GM21737 (cell line): ENCODE results near the gene AUTS2.

Source experiments
- ATAC-seq: cut with Tn5 transposase; IDR thresholded peaks from one replicate; pipeline ENCODE4 v1.9.1; 2021; ENCODE audit warnings: mild to moderate bottlenecking, moderate library complexity; ENCODE audit not compliant: unreplicated experiment

AUTS2 gene

DNA sequence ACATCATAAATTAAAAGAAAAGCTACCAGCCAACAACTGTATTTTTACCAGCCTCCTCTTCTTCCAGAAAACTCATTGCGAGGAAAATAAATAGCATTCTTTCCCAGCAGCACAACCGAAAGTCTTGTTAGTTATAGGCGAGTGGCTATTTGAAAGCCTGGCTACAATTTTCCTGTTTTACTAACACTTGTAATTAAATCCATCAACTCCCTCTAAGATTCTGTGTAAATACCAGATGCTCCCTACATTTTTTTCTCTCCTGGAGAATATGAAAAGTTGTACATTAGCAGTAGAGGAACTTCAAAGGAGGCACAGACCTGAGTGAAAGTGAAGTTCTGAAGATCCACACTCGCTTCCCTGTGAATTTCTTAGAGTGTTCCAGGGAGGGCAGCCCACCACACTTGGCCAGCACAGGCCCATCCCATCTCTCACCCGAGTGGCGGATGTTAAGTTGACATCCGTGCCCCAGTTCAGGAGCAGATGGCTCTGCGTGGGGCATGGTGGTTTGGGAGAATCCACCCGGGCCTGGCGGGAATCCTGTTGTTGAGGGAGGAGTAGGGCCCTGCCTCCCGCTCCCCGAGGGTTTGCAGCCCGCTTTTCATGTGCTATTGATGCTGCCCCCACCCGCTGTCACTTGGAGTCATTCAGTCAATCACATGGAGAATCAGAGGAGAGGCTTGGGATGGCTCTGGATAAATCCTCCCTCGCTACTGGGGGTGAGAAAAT is 1082.6 kb downstream of the AUTS2 start:
- no peak for ATAC-seq

DNA sequence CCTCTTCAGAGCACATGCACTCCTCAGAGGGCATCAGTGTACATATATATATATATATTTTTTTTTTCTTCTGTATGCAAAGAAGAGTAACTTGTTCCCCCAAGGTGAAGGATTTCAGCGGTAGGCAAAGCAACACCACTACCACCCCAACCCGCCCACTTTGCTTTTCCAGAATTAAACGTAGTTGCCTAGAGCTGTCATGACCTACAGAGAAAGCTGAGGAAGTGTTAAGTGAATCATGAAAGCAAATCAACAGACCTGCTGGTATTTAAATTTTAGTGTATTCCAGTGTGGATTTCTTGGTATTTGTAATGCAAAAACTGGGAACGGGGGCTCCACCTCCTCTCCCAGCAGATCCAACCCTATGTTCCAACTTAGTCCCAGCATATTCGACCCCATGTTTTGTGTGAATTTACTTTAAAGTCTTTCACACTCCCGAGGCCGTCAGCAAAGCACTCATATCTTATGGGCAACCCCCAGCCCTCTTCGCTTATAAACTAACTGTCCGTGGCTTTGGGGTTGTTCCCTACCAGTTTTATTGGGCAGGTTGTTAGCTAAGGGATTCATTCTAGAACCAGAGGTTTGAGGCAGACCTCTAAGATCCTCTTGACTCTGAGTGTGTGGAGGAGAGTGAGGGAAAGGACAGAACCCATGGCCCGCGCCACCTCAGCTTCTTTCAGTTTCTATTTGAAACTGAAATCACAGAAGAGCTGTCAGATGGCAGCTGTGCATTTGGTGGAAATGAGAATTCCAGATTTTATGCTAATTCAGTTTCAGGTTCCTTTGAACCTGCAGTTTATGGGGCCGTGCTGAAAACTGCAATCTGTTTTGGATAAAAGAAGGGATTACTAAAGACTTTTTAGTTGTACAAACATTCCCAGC is 1083.4 kb downstream of the AUTS2 start:
- ATAC-seq, result no peak

DNA sequence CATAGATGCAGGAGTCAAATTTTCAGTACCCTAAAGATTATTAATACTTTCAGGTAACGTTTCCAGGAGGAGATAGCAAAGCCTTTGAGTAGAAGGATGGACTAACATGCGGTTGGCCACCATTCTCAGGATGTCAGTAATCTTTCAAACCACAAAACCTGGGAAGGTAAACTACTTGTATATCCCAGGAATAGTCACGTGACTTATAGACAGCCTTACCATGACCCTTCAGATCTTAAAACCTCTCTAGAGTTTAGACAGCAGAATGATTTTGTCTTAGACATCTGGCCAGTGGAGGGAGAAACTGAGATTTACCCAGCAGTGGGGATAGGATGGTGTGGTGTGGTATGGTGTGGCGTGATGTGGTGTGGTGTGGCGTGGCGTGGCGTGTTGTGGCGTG is 1085.9 kb downstream of the AUTS2 start:
- no peak for ATAC-seq

DNA sequence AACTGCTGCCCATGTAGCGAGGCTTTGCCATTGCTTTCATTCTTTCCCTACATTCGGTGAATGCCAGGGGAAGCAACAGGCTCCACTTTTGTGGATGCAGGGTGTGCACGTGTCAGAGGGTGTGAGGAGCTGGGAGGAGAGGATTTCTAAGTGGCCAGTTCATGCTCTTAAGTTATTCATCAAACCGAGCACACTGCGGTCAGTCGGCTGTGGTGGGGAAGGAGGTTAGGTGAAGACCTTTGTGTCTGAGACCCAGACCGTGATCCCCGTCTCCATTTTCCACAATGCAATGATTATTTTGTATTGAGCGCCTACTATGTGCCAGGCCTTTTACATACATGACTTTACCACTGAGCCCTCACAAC is 1095.0 kb downstream of the AUTS2 start:
- ATAC-seq, result no peak

DNA sequence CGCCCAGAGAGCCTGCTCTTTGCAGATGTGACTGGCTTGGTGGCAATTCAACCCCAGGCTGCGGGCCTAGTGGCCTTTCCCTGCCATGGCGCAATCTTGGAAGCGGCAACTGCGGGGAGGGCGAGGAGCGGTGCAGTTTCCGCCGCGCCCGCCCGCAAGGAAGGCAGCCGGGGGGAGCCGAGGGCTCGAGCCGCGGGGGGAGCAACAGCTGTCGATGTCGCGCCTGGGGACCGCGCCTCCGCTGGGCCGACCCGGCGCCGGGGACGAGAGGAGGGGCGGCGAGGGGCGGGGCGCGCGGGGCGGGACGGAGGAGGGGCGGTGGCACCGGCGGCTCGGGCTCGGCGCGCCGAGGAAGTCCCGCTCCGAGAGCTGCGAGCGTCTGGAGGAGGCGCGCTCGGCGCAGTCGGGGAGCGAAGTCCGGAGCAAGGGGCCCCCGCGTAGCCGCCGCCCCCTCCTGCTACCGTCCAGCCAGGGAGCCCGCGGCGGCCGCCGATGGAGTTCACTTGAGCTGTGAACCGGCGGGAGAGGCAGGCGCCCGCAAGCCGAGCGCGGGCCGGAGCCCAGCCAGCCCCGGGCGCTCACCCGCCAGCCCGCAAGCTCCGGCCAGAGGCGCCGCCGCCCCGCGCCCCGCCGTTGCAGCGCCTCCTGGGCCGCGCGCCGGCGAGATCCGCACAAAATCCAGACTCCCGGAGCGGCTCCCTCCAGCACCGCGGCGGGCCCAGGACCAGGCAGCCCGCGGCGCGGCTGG is 1095.6 kb downstream of the AUTS2 start:
- ATAC-seq, result no peak

DNA sequence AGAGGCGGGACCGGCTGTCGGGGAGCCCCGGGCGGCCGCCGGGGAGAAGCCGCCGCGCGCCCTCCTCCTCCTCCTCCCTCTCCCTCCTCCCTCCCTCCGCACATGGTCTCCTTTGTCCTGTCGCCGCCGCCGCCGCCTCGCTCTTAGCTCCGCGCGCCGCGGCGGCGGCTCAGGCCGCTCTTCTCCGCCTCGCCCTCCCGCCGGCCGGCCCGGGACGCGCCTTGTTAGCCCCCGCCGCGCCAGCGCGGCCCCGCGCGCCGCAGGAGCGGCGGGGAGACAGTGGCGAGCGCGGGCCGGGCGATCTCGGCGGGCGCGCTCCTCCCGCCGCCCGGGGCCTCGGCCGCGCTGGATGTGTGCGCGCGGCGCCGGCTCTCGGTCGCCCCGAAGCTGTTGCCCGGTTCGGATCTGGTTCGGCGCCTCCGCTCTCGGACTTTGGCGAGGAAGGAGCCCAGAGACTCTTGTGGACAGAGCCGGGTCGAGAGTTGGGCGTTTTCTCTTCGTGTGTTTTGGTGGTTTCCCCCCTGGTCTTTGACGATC is 1096.2 kb downstream of the AUTS2 start:
- no peak for ATAC-seq

DNA sequence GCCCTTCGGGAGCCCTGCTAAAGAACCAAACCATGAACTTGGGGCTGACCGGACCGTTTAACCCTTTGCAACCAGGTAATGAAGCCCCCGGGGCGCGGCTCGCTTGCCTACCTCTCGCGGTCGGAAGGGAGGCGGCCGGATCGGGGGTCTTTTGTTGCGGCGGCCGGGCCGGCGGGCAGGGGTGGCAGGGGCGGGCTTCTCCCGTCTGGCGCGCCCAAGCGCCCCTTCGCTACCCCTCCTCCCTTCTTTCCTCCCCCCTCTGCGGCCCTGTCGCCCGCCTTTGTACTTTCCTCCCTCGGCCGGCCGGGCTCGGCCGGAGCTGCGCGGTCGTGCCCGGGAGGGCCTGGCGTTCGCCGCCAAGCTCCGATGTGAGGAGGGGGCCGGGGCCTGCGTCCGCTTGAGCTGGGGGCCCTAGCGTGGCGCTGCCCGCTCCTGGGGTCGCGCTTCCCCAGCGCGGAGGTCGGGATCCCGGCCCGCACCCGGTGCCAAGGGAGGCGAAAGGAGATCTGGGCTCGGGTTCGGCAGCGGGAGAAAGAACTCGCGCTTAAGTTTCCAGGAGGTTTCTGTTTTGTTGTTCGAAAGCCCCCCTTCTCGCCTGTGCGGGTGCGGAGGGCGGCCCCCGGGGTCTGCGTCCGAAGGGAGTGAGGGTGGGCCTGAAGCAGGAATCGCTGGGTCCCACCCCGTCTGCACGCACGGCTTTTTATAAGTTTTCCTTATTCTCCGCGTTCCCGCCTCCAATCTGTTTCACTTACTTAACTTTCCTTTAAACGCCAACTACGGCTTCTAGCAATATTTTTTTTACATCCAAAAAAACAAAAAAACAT is 1096.9 kb downstream of the AUTS2 start:
- ATAC-seq, result no peak

DNA sequence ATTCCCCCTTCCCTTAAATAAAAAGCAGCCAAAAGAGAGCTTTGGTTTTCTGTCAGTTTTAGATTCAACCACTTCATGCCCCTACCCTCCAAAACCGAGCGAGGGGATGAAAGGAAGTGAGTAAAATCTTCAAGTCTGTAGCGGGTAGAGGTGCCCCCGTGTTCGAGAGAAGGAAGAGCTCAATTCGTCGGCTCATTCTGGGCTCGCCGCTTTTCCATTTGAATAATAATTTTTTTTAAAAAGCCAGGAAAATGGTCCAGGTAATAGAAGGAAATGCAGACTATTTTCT is 1097.5 kb downstream of the AUTS2 start:
- ATAC-seq, result no peak

DNA sequence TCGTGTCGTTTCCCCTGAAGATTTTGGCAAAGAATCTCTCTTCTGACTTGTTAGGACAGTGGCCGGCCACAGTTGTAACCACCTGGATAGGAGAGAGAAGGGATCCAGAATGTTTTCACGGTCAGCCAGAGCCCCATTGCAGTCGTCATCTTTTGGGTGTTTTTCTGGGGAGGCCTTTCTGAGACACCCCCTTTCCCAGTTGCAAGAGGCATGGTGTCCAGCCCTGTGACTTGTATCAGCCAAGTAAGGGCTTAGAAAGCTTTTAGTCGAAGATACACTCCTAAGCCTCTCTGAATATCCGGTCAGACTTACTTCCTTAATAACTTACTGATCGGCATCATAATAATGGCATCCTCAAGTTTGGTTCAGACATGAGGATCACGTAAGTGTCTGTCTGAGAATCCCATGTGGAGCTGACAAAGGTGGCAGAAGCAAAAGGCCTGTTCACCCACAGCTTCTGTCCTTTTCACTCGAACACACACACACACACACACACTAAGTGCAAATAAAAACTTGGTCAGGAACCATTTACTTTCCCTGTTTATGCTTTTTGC is 1098.0 kb downstream of the AUTS2 start:
- no peak for ATAC-seq

DNA sequence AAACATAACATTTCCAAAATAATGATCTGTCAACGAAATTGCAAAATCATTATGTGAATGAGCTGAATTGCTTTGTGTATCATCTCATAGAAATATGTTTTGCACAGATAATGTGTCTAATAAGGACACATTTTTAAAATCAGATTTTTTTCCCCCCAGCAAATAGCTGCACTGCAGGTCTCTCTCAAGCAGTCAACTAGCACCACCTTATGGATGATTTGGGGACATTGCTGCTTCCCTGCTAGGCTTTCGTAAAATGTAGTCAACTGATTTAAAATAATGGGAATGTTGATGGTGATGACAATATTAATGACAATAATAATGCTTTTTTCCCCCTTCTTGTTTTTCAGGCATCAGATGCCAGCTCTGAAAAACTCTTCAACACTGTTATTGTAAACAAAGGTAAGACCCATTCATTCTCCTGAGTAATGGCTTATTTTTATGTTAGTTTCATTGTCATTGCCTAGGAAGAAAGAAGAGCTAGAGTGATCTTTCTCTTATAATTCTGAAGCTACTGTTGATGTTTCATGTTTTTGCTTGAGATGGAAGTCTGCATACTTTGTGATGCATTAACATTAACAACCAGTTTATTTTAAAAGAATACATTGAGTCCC is 1100.1 kb downstream of the AUTS2 start:
- ATAC-seq, result no peak

DNA sequence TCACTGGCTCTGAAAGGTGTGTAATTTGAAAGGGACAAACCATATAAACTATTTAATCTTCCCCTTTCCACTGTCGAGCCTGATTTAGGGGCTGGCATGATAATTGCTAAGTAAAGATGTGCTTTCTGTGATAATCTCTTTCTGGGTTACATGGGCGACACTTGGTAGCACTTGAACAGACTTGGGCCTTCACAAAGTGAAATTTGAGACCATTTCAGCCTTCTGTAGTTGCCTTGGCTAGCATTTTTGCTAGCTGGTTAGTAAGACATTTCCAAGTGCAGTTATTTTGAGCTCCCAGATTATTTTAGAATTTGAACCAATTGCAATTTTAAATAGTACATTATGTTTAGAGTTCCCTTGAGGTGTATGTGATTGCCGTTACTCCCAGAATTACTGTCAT is 1101.0 kb downstream of the AUTS2 start:
- ATAC-seq, result no peak

DNA sequence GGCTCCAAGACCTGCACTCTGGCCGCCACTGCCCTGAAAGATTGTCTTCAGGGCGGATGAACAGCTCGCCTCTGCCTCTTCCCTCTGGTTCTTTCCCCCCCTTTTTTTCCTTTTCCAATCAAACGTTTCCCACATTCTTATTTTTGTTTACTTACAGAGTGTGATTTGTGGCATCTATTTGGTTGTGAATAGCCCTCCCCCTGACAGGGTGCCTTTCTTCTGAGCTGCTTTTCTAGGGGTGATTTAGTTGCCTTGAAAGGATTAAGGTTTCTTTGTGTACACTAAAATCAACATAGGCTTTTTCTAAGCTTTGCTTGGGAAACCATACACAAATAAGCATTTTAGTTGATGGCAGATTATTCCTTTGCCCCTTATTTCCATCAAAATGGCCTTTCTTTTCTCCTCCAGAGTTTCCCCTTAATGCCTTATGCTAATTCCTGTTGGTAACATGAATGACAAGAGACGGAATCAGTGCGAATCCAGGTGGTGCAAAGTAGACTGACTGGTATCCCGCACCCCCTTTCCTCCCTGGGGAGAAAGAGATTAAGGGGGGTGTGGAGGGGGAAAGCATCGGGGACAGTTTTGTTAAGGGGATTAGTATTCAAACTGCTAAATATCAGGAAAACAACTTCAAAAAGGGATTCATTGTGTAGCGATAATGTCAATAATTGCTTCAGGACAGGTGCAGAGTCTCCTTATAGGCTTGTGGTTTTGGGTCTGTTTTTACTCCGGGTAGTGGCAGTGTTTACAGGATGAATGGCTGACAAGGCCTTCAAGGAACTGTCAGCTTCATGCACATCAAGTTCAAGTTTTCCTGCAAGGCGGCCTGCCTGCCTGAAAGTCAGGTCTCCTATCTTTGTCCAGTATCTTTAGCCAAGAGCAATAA is 1102.0 kb downstream of the AUTS2 start:
- no peak for ATAC-seq

DNA sequence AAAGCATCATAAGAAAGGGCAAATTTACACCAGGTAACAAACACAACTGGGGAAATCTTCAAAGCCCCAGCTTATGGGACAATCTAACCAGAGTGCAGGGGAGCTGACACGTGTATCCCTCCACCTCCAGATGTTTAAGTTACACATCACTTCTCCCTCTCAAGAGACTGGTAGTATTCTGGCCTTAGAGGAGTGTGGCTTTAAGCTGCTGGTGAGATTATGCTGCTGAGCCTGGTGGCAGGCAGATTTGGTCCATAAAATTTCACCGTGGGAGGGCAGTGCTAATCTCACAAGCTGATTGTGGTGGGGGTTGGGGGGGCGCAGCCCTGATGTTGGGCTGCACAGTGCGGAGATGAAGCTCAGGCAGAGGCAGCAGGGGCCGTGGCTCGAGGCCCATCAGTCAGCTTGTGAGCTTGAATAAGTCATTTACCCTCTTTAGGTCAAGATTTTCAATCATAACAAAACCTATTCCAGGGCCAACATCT is 1102.7 kb downstream of the AUTS2 start:
- ATAC-seq, result no peak

DNA sequence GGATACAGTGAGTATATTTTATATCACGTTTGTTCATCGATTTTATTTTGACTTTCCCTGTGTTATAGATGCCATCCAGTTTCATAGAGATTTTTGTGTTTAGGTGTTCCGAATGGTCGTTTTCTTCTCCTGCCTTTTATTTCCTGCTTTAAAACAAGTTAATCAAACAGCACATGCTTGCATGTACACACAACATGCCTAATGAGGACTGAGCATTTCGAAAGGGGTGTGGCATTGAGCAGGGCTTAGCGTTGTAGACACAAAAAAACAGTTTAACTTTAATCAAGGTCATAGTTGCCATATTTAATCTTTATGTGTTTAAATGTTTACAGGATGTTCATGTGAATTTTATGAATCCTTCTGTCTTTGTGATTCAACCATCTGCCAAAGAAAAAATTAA is 1103.2 kb downstream of the AUTS2 start:
- ATAC-seq, result no peak

DNA sequence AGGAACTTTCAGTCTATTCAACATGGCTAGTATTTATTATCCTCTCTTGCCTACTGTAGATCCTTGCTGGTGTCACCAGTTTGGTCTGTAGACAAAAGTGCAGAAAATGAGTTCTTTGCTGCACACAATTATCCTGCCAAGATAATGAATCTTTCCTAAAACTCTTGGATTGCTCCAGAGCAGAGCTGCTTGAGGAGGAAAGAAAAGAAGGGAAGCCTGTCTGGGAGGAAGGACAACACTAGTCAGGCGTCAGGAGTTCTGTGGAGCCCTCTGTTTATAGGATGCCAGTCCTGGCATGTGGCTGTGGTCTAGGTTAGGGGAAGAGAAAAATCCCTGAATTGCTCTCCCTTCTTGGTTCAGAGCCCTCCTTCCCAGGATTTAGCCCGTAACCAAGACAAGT is 1103.7 kb downstream of the AUTS2 start:
- ATAC-seq, result no peak

DNA sequence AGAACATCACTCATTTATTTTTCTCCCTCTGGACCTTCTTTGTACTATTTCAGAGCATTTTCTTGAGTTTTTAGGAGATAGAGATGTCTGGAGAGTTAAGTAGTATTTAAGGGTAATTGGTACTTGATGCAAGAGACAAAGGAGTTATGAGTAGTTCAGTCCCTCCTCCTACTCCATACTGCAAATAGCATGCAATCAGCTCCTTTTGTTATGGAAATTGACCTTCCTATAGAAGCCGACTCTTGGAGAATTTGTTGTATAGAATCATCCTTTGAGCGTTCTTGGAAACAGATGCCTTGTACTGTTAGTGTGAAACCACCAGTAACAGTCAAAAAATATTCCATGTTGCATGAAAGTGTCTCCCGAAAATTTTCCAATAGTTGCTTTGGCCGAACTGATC is 1105.5 kb downstream of the AUTS2 start:
- no peak for ATAC-seq

DNA sequence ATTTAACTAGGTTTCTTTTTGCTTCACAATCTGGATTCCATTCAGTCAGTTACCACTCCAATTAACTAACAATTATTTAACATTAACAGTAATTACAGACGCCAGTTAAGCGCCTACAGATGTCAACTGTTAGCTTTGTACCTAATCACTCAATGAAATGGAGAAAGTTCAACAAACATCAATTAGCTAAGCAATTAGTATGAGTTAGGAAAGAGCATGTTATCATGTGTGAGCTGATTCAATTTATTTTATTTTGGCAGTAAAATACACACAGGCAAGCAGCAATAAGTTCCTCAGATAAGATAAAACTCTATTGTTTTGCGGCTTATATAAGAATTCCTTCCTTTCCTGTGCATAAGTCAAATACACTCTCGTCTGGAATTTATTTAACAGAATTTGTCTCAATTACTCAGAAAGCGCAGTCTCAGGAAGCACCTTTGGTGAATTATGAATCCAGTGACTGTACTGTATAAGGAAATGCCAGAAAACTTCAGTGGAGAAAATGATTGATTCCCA is 1106.6 kb downstream of the AUTS2 start:
- no peak for ATAC-seq

DNA sequence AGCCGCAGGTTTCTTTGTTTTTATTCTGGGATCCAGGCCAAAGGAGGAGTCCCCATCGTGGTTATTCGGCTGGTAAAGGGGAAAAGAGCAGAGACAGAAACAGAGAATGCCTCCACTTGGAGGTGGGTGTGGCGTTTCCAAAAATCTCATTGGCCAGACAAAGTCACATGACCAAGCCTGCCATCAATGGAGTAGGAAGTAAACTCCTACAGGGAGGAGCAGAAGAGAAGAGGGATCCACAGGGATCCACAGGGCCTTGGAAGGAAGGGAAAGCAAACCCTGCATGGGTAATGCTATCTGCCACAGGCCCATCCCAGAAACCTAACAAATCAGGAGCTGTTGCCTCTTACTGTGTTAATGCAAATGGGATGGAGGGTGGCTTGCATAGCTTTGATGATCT is 1107.9 kb downstream of the AUTS2 start:
- ATAC-seq, result no peak

DNA sequence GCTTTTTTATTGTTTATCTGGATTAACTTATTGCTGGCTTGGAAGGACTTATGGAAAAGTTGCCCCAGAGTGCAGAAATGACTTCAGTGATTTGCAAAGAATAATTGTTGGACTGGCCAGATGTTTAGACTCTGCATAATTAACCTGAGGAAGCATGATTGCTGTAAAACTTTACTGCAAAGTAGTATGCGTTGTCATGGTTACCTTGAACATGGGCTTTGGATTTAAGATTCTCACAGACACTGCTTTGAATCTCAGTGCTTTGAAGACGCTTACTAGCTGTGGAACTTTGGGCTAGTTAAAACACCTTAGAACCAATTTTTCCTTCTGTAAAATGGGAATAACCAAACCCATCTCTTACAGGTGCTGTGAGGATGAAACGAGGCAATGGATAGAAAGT is 1108.4 kb downstream of the AUTS2 start:
- ATAC-seq, result no peak
